NCI-H2227 (cell line): ENCODE results near the gene FOXE3.

Experiments used
- DNase-seq: peaks from one replicate; lab custom pipeline; 2025; ENCODE audit not compliant: unreplicated experiment; lab: John Stamatoyannopoulos, UW

FOXE3 gene

DNA sequence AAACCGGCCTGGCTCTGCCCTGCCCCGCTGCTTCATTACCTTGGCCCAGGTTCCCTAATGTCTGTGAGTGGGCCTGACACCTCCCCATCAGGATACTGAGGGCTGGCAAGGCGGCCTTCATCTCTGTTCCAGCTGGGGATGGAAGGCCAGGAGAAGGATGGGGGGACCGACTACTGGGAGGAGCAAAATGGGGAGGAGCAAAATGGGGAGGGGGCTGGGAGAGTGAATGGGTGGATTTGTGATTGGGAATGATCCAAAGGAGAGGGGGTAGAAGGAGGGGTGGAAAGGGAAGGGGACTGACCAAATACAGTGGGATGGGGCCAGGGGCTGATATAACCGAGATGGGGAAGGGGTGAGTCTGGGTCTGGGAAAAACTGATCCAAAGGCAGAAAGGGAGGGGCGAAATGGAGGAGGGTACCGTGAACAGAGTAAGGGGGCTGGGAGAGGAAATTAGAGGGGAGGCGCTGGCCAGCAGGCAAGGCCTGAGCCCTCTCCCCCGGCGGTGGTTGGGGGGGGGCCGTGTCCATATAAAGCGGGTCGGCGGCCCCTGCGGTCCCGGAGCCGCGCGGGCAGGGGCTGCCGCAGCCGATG is at the start of gene FOXE3:
FOXE3 (plus strand) TSS at position 558 of the 591 bp plus-strand sequence; CDS start at position 589, 31 bp downstream.
- DNase-seq = no peak

DNA sequence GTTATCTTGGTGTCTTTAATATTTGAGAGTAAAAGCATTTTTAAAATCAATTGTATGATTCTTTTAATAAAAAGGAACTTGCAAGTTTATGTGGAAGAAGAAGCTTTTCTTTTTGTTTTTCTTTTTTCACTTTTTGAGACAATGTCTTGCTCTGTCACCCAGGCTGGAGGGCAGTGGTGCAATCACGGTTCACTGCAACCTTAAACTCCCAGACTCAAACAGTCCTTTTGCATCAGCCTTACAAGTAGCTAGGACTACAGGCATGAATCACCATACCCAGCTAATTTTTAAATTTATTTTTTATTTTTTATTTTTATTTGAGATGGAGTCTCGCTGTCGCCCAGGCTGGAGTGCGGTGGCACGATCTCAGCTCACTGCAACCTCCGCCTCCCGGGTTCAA is 48.4 kb upstream of the FOXE3 start:
- DNase-seq = no peak

DNA sequence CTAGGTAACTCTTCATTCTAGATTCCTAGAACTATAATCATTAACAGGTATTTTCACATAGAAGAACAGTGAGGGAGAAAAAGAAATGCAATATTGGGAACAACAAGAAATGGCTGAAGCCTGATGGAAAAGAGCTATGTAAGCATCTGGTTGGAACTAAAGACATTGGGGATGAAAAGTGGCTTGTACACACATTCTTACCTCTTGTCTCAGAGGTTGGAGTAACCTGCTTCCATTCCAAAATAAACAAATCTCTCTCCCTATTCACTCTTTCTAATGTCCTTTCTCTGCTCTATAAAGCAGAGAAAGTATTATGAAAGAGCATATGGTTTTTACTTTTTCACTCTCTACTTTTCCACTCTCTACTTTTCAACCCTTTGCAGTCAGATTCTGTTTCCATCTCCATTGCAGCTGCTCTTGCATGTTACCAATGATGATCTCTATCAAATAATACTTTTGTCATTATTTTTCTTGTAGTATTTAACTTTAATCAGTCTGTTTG is 45.0 kb upstream of the FOXE3 start:
- DNase-seq = no peak

- no peak for DNase-seq
These were observed 41.6 kb upstream of the FOXE3 start for GRCh38 chr1:47374501-47374900.

GRCh38 chr1:47378147-47378546 is 37.9 kb upstream of the FOXE3 start:
- DNase-seq = no peak

- DNase-seq = no peak
These were observed 35.4 kb upstream of the FOXE3 start for GRCh38 chr1:47380699-47381098.

DNA sequence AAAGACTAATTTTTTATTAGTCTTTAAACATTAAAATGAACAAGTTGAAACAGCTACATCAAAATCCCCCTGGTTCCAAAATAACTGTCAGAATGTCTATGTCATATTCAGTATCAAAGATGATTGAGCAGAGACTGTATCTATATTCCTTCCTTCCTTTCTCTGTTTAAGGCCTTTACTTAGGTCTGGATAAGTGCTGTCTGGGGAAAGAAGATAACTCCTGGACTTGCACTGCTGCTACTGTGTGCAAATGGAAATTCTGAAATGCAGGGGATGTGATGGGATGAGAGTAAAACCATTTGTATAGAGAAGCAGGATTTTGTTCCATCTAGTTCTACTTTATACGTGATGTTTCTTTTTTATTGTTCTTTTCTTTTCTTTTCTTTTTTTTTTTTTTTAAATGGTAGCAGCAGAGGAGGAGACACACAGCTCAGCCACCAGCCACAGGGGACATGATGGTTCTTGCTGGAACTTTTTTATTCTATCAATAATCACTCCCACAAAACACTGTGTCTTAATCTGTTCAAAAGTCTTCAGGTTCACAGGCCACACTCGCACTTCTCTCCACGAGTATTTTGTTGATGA is 33.6 kb upstream of the FOXE3 start:
- no peak for DNase-seq

DNA sequence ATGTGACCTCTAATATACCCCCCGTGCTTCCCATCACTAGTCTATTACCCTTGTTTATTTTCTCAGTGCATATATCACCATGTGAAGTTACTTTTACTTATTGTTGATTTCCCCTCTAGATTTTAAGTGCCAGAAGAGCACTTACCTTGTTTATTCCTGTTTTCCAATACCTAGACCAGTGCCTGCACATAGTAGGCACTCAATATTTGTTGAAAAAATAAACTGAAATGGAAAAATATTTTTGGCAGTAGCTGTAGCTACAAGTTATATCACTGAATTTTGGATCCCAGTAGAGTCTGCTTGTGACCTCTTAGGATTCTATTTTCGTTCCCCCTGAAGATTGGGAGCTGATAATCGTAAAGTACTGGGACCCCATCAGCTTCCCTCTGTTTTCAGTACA is 32.0 kb upstream of the FOXE3 start:
- no peak for DNase-seq

DNA sequence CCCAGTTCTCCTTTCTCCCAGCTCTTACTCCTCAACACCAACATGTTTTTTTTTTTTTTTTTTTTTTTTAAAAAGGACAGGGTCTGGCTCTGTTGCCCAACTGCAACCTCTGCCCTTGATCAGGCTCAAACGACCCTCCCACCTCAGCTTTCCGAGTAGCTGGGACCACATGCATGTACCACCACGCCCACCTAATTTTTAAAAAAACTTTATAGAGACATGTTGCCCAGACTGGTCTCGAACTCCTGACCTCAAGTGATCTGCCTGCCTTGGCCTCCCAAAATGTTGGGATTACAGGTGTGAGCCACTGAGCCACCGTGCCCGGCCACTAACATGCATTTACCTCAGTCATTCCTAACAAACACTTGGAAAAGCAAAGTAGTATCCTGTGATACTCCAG is 31.1 kb upstream of the FOXE3 start:
- DNase-seq = no peak

GRCh38 chr1:47386268-47386667 is 29.8 kb upstream of the FOXE3 start:
- DNase-seq = no peak

- no peak for DNase-seq
These were observed 27.8 kb upstream of the FOXE3 start for GRCh38 chr1:47388030-47388890.

DNA sequence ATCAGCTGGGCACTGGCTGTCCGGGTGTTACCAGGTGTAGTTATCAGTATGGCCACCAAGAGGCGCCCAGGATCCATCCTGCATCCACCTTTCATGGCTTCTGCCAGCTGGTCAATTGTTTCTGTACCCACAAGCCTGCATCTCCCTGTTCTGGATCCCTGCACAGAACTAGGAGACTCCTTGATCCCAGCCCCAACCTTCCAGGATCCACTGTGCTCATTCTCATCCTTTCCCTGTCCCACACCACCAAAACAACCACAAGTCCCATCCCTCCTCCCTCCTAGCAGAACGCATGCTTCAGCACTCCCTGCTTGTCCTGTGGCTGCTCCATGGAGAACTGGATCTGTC is 27.2 kb upstream of the FOXE3 start:
- DNase-seq = peak; percentile 75

DNA sequence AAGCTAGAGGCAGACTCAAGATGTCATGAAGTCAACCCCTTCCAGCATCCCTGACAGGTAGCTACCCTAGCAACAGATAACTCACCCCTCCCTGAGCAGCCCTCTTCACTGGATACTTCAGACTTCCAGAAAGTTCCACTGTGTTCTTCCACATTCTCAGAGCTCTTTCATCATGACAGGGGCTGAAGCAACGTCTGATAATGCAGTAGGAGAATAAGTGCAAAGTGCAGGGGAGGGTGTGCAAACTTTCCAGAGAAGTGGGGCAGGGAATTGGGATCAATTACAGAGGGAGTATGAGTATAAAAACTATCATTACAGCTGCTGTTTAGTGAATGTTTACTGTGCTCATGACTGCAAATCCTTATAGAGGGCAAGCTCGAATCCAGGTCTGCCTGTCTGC is 26.4 kb upstream of the FOXE3 start:
- DNase-seq = no peak

GRCh38 chr1:47390843-47391242 is 25.2 kb upstream of the FOXE3 start:
- DNase-seq = no peak

DNA sequence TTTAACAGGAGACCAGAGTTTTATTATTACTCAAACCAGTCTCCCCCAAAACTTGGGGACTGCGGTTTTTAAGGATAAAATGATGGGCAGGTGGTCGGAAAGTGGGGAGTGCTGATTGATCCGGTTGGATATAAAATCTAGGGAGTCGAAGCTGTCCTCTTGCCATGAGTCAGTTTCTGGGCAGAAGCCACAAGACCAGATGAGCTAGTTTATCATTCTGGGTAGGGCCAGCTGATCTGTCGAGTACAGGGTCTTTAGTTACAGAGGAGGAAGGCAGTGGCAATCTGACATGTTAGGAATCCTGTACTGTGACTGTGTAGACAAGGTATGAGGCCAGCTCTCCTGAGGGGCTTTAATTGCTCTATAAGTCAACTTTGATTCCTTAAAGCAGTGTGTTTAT is 22.9 kb upstream of the FOXE3 start:
- DNase-seq = no peak

- DNase-seq = no peak
These were observed 20.7 kb upstream of the FOXE3 start for GRCh38 chr1:47395433-47395832.

DNA sequence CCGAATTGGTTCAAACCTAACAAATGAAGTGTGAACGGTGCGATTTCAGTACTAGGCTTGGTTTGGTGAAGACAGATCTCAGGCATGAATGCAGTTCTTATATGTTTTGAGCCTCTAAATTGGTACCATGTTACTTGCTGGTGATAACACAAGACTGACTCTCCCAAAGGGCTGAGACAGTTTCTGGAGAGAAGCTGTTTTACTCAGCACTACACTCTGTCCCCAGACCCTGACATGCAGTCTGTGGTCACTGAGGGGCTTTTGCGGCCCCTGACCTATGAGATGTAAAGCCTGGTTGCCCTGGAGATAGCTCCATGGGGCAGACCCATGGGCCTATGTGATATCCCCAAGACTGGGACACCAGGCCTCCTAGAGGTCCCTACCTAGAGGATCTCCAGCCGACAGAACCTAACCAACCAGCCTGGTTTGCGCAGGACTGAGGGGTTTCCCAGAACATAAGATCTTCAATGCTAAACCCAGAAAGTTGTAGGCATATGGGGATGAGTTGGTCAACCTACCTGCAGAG is 19.4 kb upstream of the FOXE3 start:
- DNase-seq = no peak

DNA sequence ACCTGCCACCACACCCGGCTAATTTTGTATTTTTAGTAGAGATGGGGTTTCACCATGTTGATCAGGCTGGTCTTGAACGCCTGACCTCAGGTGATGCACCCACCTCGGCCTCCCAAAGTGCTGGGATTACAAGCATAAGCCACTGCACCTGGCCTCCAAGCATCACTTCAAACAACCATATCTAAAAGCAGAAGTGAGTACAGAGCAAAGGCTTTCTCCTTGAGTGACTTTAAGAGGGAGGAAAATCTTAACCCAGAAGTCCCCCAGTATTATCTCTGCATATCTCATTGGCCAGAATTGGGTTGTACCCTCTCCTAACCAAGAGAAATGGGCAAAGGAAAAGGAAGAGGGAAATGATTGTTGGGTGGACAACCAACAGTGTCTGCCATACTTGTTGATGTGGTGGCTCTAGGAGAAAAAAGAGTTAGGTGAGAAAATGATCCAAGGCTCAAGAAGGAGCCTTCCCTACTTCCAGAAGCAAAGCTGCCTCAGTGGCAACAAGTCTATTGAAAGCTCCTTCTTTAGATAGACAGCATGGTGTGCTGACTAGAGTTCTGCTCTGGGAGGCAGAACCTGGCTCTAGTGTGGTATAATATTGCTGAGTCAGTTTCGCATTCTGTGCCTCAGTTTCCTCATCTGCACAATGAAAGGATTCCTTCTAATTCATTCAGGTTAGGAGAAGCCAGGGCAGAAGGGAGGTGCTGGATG is 16.8 kb upstream of the FOXE3 start:
- no peak for DNase-seq

- DNase-seq = no peak
These were observed 16.3 kb upstream of the FOXE3 start for GRCh38 chr1:47399846-47400155.

DNA sequence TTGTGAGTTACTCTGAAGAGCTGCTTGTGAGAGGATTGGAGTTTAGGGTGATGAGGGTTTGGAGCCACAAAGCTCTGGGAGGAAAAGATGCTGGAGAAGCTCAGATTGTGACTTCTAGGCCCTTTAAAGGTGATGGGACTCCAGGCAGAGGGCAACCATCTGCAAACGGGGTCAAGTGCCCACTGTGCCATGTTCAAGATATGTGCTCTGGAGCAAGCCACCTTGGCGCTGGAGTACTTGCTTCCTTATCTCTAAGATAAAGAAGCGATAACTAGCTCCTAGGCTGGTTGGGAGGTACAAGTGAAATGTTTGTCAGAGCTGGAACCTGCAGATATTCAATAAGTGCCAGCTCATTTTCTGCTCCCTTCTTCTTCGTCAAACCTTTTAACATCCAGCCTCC is 14.3 kb upstream of the FOXE3 start:
- DNase-seq = no peak

DNA sequence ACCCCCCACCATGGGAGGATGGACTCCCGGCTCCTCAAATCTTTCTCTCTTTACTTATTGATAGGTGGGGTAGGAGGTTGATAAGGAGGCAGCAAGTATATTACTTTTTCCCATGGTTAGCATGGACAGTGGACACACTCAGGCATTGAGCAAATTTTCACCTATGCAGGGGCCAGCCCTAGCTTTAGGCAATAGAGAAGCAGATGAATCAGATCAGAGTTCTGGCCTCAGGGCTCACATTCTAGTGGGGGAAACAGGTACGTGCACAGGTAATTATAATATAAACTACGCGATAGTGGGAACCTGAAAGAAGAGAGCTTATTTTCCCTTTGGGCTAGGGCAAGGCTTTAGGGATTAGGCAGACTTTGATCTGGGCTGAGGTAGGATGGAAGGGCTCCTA is 13.5 kb upstream of the FOXE3 start:
- DNase-seq = no peak
